ENCODE data around the gene COL27A1.

COL27A1 gene

GRCh38 chr9:114247077-114247476 lies 91.7 kb downstream of the COL27A1 start:
- DNase-seq (ENCODE audit: low spot score), result no peak

DNA sequence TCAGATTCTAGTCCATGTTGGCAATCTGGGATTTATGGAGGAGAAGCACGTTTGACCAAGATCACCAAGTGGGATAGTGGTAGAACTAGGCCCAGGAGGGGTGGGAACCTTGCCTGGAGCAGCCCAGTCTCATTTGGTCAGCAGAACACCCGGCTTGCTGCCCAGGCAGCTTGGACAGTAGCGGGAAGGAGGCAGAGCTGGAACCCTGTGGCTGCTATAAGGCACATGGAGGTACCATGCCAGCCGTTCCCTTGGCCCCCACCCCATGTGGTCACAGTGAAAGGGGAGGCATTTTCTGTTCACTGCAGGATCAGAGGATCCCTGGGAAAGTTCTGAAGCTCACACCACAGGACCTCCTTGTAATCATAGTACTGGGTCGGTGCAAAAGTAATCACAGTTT lies 92.2 kb downstream of the COL27A1 start:
- no peak for DNase-seq (ENCODE audit: low spot score)

DNA sequence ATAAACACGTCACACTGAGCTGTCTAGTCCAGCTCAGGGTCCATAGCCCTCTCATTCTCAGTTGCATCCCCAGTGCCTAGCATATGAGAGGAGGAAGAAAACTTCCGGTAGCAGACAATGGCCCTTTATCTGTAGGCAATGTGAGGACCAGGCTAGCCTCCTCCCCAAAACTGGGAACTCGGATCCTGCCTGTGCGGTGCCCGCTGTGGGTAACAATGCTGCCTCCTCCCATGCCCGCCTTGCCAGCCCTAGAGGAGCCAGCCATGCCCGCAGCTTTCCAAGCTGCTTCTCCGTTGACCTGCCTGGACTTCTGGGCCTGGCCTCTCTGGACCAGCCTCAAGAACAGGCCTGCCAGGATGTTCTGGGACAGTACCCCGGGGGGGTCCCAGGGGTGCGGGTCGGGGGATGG lies 93.0 kb downstream of the COL27A1 start:
- DNase-seq (ENCODE audit: low spot score), result no peak

- no peak for DNase-seq (ENCODE audit: low spot score)
Measured at GRCh38 chr9:114249424-114250234, 94.3 kb downstream of the COL27A1 start.

GRCh38 chr9:114250235-114250568 lies 94.9 kb downstream of the COL27A1 start:
- DNase-seq (ENCODE audit: low spot score), result no peak

- DNase-seq (ENCODE audit: low spot score), result no peak
Measured at GRCh38 chr9:114250648-114251047, 95.3 kb downstream of the COL27A1 start.

- no peak for DNase-seq (ENCODE audit: low spot score)
Measured at GRCh38 chr9:114252394-114252793, 97.1 kb downstream of the COL27A1 start.

- DNase-seq (ENCODE audit: low spot score), result no peak
Measured at GRCh38 chr9:114256827-114257328, 101.5 kb downstream of the COL27A1 start.

DNA sequence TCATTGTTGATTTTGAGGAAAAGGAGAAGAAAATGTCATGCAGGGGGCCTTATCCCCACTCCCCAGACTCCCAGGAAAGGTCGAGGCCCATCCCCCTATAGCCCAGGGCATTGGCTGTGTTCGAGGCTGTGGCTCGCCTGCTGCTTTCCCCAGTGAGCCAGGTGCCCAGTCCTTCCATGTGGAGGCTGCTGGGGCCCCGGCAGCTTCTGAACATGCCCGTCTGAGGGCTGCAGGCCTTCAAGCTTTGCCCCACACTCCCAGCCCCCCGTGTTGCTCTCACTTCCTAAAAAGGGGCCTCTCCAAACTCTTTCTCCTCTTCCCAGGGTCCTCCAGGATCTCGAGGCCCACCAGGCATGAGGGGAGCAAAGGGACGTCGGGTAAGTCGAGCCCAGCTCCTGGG lies 102.9 kb downstream of the COL27A1 start:
- no peak for DNase-seq (ENCODE audit: low spot score)

GRCh38 chr9:114258866-114259797 lies 103.8 kb downstream of the COL27A1 start:
- no peak for DNase-seq (ENCODE audit: low spot score)

DNA sequence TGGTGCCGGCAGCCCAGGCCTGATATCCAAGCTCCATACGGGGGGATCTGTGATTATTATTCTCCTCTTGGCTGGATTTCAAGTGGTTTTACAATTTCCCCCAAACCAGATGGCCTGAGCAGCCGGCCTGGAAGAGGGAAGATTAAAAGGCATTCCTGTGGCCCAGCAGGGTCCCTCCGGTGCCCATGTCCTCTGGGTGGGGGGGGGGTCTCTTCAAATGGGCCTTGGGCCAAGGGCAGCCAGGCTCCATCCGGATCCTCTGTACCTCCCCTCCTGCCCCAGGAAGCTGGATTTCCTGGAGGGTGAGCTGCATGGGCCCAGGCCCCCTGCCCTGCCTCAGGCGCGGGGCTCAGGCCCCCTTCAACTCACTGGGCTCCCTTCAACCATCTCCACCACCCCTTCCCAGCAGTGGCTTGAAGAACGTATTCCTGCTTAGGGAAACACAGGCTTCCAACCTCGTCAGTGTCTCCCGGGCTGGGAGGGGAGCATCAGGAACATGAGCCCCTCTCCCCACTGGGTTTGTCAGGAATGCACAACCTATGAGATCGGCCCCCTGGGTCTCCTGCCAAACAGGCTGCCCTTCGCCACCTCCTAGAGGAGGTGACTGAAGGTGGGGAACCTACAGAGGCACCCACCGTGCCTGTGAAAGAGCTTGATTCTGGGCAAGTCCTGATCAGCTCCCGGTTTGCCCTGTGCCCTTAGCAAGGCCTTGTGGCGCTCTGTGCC lies 104.6 kb downstream of the COL27A1 start:
- DNase-seq (ENCODE audit: low spot score), result no peak

GRCh38 chr9:114261026-114261425 lies 105.7 kb downstream of the COL27A1 start:
- DNase-seq (ENCODE audit: low spot score), result no peak

DNA sequence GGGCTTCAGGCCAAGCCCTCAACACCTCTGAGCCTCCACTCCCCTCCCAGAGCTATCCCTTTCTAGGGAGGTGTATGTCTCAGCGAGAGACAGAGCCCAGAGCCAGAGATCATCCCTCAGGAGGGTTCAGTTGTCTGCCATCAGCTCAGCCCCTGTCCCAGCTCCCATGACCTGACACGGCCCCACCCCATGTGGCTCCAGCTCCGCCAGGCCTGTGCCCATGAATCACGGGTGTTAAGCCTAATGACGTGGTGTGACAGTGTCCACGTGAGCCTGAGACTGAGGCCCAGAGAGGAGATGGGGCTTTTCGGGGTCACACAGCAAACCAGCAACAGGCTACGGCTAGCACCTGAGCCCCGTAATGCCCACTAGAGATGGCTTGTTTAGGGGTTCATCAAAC lies 106.7 kb downstream of the COL27A1 start:
- DNase-seq (ENCODE audit: low spot score), result no peak

GRCh38 chr9:114263853-114264510 lies 108.6 kb downstream of the COL27A1 start:
- DNase-seq (ENCODE audit: low spot score), result no peak

GRCh38 chr9:114264806-114265550 lies 109.6 kb downstream of the COL27A1 start:
- DNase-seq (ENCODE audit: low spot score), result no peak

DNA sequence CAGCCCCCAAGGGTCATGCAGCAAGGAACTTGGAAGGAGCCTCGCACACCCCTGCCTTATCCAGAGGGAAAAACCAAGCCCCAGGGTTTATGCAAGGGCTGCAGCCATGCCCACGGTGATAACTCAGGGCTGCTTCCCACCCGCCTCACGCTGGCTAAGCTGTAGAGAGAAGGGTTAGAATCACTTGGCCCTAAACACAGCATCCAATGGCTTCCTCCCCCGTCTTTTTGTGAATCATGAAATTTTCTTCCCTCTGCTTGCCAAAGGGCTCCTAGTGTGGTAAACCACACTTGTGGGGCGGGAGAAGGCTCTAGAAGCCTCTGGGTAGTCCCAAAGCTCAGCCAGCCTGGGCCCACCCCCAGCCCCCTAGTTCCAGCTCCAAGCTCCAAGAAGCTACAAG lies 111.6 kb downstream of the COL27A1 start:
- no peak for DNase-seq (ENCODE audit: low spot score)

DNA sequence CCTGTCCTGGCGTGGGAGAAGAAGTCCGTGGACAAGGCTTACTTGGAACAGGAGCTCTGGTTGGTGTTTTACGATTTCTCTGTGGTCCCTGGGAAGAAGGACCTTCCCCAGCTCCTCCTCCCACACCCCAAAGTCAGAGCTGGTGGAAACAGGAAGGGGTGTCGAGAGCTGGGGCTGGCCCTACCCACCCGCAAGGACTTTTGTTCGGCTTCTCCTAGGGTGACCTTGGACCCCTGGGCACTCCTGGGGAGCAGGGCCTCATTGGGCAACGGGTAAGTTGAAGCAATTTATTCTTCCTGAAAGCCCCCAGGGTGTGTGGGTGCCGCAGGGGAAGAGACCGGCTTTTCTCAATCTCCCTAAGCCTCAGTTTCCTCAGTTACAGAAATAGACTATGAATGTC lies 113.7 kb downstream of the COL27A1 start:
- no peak for DNase-seq (ENCODE audit: low spot score)

DNA sequence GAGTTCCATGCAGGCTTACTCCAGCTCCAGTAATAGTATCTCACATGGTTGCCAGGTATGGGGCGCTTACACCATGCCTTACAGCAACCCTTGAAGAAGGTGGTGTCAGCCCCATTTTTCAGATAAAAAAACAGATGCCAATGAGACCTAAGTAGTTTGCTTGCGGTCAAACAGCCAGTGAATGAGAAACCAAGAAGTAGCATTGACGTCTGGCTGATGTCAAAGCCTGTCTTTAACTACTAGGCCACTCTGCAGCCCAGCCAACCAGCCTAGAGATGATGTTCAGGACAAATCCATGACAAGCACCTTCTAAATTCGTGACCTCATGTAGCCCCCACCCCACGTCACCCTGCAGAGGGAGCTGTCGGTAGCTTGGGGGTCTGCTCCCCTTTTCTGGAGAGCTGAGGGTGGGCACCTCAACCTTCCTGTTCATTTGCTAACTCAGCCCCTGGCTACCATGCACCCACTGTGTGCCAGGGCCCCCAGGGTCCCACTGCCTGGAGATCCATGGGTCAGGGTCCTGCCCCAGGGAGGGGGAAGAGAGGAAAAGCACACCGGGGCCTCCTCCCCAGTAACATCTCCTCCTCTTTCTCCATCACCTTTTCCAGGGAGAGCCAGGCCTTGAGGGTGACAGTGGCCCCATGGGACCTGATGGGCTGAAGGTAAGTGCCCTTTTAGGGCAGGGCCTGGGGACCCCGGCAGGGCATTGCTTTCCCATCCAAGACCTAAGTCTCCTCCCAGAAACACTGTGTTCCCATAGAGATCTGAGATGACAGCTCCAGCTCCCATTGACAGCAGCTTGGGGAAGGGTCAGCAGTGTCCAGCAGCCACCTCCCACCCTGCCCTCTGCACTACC lies 115.0 kb downstream of the COL27A1 start:
- DNase-seq (ENCODE audit: low spot score), result no peak

DNA sequence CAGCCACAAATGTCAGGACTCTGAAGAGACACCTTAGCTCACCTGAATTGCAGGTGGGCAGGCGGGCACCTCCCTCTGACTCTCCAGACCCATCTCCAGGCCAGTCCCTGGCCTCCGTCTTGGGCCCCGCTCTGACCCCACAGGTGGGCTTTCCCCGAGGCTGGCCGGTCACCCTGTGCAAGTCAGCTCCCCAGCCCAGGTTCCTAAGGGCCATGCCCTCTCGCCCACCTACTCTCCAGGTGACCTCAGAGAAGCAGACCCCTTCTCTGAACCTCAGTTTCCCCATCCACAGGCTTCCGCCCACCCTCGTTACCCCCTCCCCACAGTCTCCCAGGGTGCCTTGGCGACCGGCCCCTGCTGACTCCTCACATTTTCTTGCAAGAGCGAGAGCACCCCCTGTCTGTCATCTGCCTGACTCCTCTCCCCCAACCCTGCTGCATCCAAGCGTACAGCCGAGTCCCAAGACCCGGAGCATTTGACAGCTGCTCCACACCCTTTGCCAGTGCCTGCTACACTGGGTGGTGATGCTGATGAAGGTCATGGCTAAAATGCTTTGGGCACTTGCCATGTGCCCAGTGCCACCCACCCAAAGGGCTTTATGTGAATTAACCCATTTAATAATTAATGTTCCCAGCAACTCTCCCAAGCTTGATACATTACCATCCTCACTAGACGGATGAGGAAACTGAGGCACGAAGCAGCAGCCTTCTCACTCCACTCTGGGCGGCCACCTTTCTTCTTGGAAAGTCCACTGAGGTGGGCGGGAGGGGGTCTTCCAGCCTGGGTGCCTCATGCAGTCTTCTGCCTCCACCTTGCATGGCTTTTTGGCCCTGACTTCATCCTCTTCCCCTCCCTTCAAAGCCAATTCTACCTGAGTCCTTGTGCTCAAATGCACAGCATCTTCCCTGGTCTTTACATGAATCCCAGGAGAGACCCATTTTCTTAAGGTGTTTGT lies 116.5 kb downstream of the COL27A1 start:
- peak; percentile 26 for DNase-seq (ENCODE audit: low spot score)

Data from activated CD4-positive, alpha-beta T cell treated with anti-CD3 and anti-CD28 coated beads, Interleukin-2, Interleukin-4, amounts not matched to agents 100 ng/mL and 50 ng/mL, durations not matched to agents 16 hours and 8 hours (primary cell).